Measurements from ENCODE around the gene RNF157. TPM values are rescaled to one million over a fixed set of nuclear protein-coding genes. Genes with fewer than 3 reads are reported as not detected.

Gene RNF157
- total and polyA plus RNA-seq, 2 of the 13 experiments (the other 11 are each of a cell fraction or from before 2014, with no cell fraction given) = 0.44 to 1.5 TPM

DNA sequence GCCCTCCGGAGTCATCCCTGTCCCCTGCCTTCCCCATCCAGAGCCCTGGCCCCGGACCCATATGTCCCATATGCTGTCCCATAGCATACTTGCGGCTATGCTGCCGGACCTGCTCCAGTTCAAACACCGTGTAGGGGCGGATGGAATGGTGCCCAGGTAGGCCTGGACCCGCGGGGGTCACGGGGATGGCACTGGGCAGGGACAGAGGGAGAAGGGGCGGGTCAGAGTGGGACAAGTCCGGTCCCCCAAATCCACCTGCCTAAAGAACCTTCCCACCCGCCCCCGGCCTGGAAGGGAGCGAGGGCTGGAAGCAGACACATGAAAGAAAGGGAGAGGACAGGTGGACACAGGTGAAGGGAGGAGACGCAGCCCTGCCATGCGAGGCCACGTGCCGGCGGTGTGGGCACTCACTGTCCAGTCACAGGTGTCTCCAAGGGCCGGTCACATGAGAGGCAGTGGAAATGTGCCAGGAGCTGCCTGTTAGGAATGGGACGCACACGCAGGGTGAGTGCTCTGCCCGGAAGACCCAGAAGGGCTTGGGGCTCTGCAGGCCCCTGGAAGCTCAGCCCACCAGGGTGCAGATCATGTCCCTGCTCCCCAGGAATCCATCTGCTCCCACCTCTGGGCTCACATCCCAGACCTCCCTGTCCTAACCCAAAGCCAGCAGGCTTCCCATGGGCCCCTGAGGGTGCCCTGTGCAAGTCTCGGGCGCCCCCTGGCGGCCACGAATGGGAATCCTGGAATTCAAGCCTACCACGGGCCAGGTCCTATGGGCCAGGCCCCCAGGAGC is 38.9 kb upstream of the RNF157 start:
- no peak overlapping the region for H3K4me3 ChIP-seq (replicated peaks in 1 of 3; ENCODE audit: insufficient read depth in 1 of 3, low read depth in 2 of 3, low read length in 3 of 3)
- CTCF ChIA-PET (ENCODE audit: low intra/inter-chr PET ratio, low total read pairs) = interaction anchor here (0.8 to 1.7 kb wide), 7 partner anchors 20 to 265 kb away, joined by 3 to 35 read pairs (median 4); no protein-coding TSS in a partner anchor
- no TSS peak for BruUV-seq (replicated peaks)
- H3K27ac ChIP-seq (ENCODE audit: extremely low read length, insufficient read depth, low read length) = no peak overlapping the region
- H3K4me1 ChIP-seq (ENCODE audit: insufficient read depth, low read length) = peaks cover 25% of the 10 kb centered on the region
- POLR2A ChIA-PET = interaction anchor here (0.7 to 1.7 kb wide), 5 partner anchors 8 to 20 kb away, joined by 3 to 8 read pairs (median 3); partner anchors contain the start of gene UBALD2
- no peaks in the 10 kb centered on the region for H4K20me1 ChIP-seq (ENCODE audit: insufficient read depth, low read length)
- in situ Hi-C loops (cut with HindIII; ENCODE audit: extremely low pct_ligation_motif_present, low pct_unique_long_range_greater_than_20kb) = loop anchor here (5.0 kb wide), 1 partner anchor 157 kb away; no protein-coding TSS in a partner anchor
- ATAC-seq (peak; percentile 87), FAIRE-seq (peak; percentile 70), DNase-seq (ENCODE audit: low spot score) (peak; percentile 74)
- H3K27me3 ChIP-seq (ENCODE audit: control insufficient read depth in 1 of 2, insufficient read depth in 2 of 2, low read length in 2 of 2) = no peaks in the 10 kb centered on the region
- H3K36me3 ChIP-seq (replicated peaks in 1 of 2; ENCODE audit: control insufficient read depth in 1 of 2, insufficient read depth in 2 of 2, low read length in 2 of 2) = no peaks in the 10 kb centered on the region
- no peaks in the 10 kb centered on the region for H3K9me3 ChIP-seq (ENCODE audit: low read length)
- intact Hi-C loops (cut with micrococcal nuclease; ENCODE audit: unreplicated experiment) = loop anchor here (1.0 to 10.0 kb wide), 3 partner anchors 41 to 158 kb away; no protein-coding TSS in a partner anchor
- no peak overlapping the region for H2AFZ ChIP-seq (ENCODE audit: low read length)
- H3K4me2 ChIP-seq (ENCODE audit: low read depth, low read length) = no peak overlapping the region
- 86% methylated on average over 23 of the region's 28 CpGs for WGBS (ENCODE audit: low lambda C conversion rate)
- no peaks in the 10 kb centered on the region for H3K79me2 ChIP-seq (ENCODE audit: insufficient read depth, low read length)
- no peak overlapping the region for H3K9ac ChIP-seq (ENCODE audit: insufficient read depth, low read depth, low read length)
- TF ChIP-seq, protein P1, sequence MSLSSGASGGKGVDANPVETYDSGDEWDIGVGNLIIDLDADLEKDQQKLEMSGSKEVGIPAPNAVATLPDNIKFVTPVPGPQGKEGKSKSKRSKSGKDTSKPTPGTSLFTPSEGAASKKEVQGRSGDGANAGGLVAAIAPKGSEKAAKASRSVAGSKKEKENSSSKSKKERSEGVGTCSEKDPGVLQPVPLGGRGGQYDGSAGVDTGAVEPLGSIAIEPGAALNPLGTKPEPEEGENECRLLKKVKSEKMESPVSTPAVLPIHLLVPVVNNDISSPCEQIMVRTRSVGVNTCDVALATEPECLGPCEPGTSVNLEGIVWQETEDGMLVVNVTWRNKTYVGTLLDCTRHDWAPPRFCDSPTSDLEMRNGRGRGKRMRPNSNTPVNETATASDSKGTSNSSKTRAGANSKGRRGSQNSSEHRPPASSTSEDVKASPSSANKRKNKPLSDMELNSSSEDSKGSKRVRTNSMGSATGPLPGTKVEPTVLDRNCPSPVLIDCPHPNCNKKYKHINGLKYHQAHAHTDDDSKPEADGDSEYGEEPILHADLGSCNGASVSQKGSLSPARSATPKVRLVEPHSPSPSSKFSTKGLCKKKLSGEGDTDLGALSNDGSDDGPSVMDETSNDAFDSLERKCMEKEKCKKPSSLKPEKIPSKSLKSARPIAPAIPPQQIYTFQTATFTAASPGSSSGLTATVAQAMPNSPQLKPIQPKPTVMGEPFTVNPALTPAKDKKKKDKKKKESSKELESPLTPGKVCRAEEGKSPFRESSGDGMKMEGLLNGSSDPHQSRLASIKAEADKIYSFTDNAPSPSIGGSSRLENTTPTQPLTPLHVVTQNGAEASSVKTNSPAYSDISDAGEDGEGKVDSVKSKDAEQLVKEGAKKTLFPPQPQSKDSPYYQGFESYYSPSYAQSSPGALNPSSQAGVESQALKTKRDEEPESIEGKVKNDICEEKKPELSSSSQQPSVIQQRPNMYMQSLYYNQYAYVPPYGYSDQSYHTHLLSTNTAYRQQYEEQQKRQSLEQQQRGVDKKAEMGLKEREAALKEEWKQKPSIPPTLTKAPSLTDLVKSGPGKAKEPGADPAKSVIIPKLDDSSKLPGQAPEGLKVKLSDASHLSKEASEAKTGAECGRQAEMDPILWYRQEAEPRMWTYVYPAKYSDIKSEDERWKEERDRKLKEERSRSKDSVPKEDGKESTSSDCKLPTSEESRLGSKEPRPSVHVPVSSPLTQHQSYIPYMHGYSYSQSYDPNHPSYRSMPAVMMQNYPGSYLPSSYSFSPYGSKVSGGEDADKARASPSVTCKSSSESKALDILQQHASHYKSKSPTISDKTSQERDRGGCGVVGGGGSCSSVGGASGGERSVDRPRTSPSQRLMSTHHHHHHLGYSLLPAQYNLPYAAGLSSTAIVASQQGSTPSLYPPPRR (CRISPR knock-in tag; IDR thresholded peaks at IDR 0.05; ENCODE audit: borderline replicate concordance) = no peak
- 0 out of 2 replicates have a peak, but pooled peaks have one; percentile 41 for TF ChIP-seq RELA (CRISPR knock-in tag; IDR thresholded peaks at IDR 0.05)
- no peak for TF ChIP-seq RFX3 (CRISPR knock-in tag; IDR thresholded peaks at IDR 0.05)
- 0 out of 2 replicates have a peak, but pooled peaks have one; percentile 38 for TF ChIP-seq KLF6 (CRISPR knock-in tag; IDR thresholded peaks at IDR 0.05)
- TF ChIP-seq, protein P2, sequence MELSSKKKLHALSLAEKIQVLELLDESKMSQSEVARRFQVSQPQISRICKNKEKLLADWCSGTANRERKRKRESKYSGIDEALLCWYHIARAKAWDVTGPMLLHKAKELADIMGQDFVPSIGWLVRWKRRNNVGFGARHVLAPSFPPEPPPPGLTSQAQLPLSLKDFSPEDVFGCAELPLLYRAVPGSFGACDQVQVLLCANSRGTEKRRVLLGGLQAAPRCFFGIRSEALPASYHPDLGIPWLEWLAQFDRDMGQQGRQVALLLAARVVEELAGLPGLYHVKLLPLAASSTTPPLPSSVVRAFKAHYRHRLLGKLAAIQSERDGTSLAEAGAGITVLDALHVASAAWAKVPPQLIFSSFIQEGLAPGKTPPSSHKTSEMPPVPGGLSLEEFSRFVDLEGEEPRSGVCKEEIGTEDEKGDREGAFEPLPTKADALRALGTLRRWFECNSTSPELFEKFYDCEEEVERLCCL (CRISPR knock-in tag; IDR thresholded peaks at IDR 0.05; ENCODE audit: borderline replicate concordance) = no peak
- TF ChIP-seq AGO2 (optimal IDR thresholded peaks at IDR 0.05; ENCODE audit: low read depth, low read length) = no peak
- no peak for TF ChIP-seq KLF11 (CRISPR knock-in tag; IDR thresholded peaks at IDR 0.05)
- TF ChIP-seq ZNF260 (CRISPR knock-in tag; IDR thresholded peaks at IDR 0.05; ENCODE audit: borderline replicate concordance, low read depth) = no peak
- TF ChIP-seq SAFB2 (CRISPR knock-in tag; IDR thresholded peaks at IDR 0.05; ENCODE audit: borderline replicate concordance, low read depth) = no peak
- TF ChIP-seq, protein P3, sequence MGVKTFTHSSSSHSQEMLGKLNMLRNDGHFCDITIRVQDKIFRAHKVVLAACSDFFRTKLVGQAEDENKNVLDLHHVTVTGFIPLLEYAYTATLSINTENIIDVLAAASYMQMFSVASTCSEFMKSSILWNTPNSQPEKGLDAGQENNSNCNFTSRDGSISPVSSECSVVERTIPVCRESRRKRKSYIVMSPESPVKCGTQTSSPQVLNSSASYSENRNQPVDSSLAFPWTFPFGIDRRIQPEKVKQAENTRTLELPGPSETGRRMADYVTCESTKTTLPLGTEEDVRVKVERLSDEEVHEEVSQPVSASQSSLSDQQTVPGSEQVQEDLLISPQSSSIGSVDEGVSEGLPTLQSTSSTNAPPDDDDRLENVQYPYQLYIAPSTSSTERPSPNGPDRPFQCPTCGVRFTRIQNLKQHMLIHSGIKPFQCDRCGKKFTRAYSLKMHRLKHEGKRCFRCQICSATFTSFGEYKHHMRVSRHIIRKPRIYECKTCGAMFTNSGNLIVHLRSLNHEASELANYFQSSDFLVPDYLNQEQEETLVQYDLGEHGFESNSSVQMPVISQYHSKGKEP (CRISPR knock-in tag; IDR thresholded peaks at IDR 0.05) = no peak
- TF ChIP-seq TSC22D2 (CRISPR knock-in tag; IDR thresholded peaks at IDR 0.05; ENCODE audit: borderline replicate concordance) = no peak
- peak; percentile 62 for TF ChIP-seq ZNF350 (CRISPR knock-in tag; IDR thresholded peaks at IDR 0.05; ENCODE audit: borderline replicate concordance, low read depth)
- 0 out of 2 replicates have a peak, but pooled peaks have one; percentile 23 for TF ChIP-seq GABPB1 (CRISPR knock-in tag; IDR thresholded peaks at IDR 0.05)
